SK-N-SH treated with all-trans-retinoic acid at 6 μM for 48 hours (cell line): ENCODE results near the gene LRRC36.

ENCODE experiments used
- ATAC-seq: fragments of 200-7000 bp; cut with Tn5 transposase; 3 replicates; pipeline ENCODE4 v1.9.1; 2020; ENCODE audit warnings: mild to moderate bottlenecking, moderate library complexity
- ARNTL ChIP-seq: fragments of 450-650 bp; formaldehyde crosslinking; IDR thresholded peaks from 2 replicates; pipeline ENCODE4 v1.5.0; 2020; ENCODE audit warnings: low read depth, mild to moderate bottlenecking, moderate library complexity, borderline replicate concordance
- CREB5 ChIP-seq: fragments of 250-450 bp; sonication (Bioruptor Pico); IDR thresholded peaks from 2 replicates; pipeline ENCODE4 v1.5.1; 2020; ENCODE audit warnings: low read depth, mild to moderate bottlenecking, moderate library complexity
- CSDC2 ChIP-seq: fragments of 250-450 bp; sonication (Bioruptor Pico); IDR thresholded peaks from 2 replicates; pipeline ENCODE4 v1.5.0; 2020; ENCODE audit warnings: mild to moderate bottlenecking, moderate library complexity
- CSRNP3 ChIP-seq: fragments of 250-450 bp; sonication (Bioruptor Pico); IDR thresholded peaks from 2 replicates; pipeline ENCODE4 v1.5.1; 2021; ENCODE audit warnings: mild to moderate bottlenecking, moderate library complexity
- ESRRG ChIP-seq: fragments of 250-450 bp; sonication (Bioruptor Pico); IDR thresholded peaks from 2 replicates; pipeline ENCODE4 v1.6.1; 2021; ENCODE audit warnings: mild to moderate bottlenecking
- OSR1 ChIP-seq: fragments of 250-450 bp; sonication (Bioruptor Pico); IDR thresholded peaks from 2 replicates; pipeline ENCODE4 v1.8.0; 2022; ENCODE audit warnings: moderate library complexity, mild to moderate bottlenecking, inconsistent platforms
- POU6F1 ChIP-seq: fragments of 250-450 bp; sonication (Bioruptor Pico); IDR thresholded peaks from 2 replicates; pipeline ENCODE4 v1.8.0; 2021; ENCODE audit warnings: low read depth, mild to moderate bottlenecking, moderate library complexity, borderline replicate concordance
- PPARA ChIP-seq: fragments of 250-450 bp; sonication (Bioruptor Pico); IDR thresholded peaks from 2 replicates; pipeline ENCODE4 v1.5.0; 2020; ENCODE audit warnings: mild to moderate bottlenecking, borderline replicate concordance
- RARB ChIP-seq: fragments of 250-450 bp; sonication (Bioruptor Pico); IDR thresholded peaks from 2 replicates; pipeline ENCODE4 v1.8.0; 2021; ENCODE audit warnings: mild to moderate bottlenecking, moderate library complexity
- SNAI2 ChIP-seq: fragments of 250-450 bp; sonication (Bioruptor Pico); IDR thresholded peaks from 2 replicates; pipeline ENCODE4 v1.5.0; 2020; ENCODE audit warnings: mild to moderate bottlenecking, moderate library complexity
- TOX ChIP-seq: fragments of 250-450 bp; sonication (Bioruptor Pico); IDR thresholded peaks from 2 replicates; pipeline ENCODE4 v1.8.0; 2021; ENCODE audit warnings: mild to moderate bottlenecking, moderate library complexity, borderline replicate concordance
- TSHZ2 ChIP-seq: fragments of 250-450 bp; sonication (Bioruptor Pico); IDR thresholded peaks from 2 replicates; pipeline ENCODE4 v1.5.0; 2020; ENCODE audit warnings: mild to moderate bottlenecking, moderate library complexity
- ZC3H10 ChIP-seq: fragments of 250-450 bp; sonication (Bioruptor Pico); IDR thresholded peaks from 2 replicates; pipeline ENCODE4 v1.5.1; 2021; ENCODE audit warnings: mild to moderate bottlenecking, moderate library complexity
- ZFP30 ChIP-seq: fragments of 450-650 bp; formaldehyde crosslinking; IDR thresholded peaks from 2 replicates; pipeline ENCODE4 v1.5.0; 2022; ENCODE audit warnings: mild to moderate bottlenecking, moderate library complexity
- ZNF565 ChIP-seq: fragments of 450-650 bp; formaldehyde crosslinking; conservative IDR thresholded peaks from 2 replicates; pipeline ENCODE4 v1.5.0; 2020; ENCODE audit warnings: low read depth, mild to moderate bottlenecking, moderate library complexity
- ZNF70 ChIP-seq: fragments of 450-650 bp; formaldehyde crosslinking; IDR thresholded peaks from 2 replicates; pipeline ENCODE4 v1.5.0; 2020; ENCODE audit warnings: mild to moderate bottlenecking, moderate library complexity

Gene LRRC36

GRCh38 chr16:67391424-67392300 lies 65.0 kb downstream of the LRRC36 start:
- no peak for ATAC-seq
- no peak for TF ChIP-seq ZC3H10
- TF ChIP-seq SNAI2 (CRISPR knock-in tag): no peak
- TF ChIP-seq ARNTL: no peak

GRCh38 chr16:67392301-67393059 lies 65.9 kb downstream of the LRRC36 start:
- ATAC-seq: no peak; the same call in 2 of the 3 replicates
- TF ChIP-seq PPARA (CRISPR knock-in tag): no peak
- no peak for TF ChIP-seq CREB5 (CRISPR knock-in tag)
- TF ChIP-seq ZFP30 (CRISPR knock-in tag): no peak
- TF ChIP-seq TSHZ2 (CRISPR knock-in tag): no peak
- TF ChIP-seq SNAI2 (CRISPR knock-in tag): no peak
- TF ChIP-seq, all 23 proteins: peak for 0

- ATAC-seq: peak; percentile 86
- TF ChIP-seq ESRRG (CRISPR knock-in tag) (no peak), ZC3H10 (no peak), RARB (CRISPR knock-in tag) (no peak)
Measured at GRCh38 chr16:67393111-67393787, 66.6 kb downstream of the LRRC36 start, which contains the start of gene TPPP3. Gene TPPP3, minus strand, starts transcription at chr16:67393498. Its CDS starts 2,387 bp downstream, at chr16:67391111.

GRCh38 chr16:67393788-67394154 lies 67.2 kb downstream of the LRRC36 start:
- TF ChIP-seq ESRRG (CRISPR knock-in tag) (no peak), TSHZ2 (CRISPR knock-in tag) (no peak), OSR1 (CRISPR knock-in tag) (no peak), ZNF565 (CRISPR knock-in tag) (no peak), ZNF70 (no peak), CSDC2 (no peak), ZFP30 (CRISPR knock-in tag) (no peak), RARB (CRISPR knock-in tag) (no peak), POU6F1 (CRISPR knock-in tag) (no peak), TOX (CRISPR knock-in tag) (no peak), CSRNP3 (CRISPR knock-in tag) (no peak)
- ATAC-seq: no peak
